ENCODE results near the gene DAAM2.
A peak's percentile ranks its signal among the peaks of the same experiment; 100 is the strongest.

Gene DAAM2

GRCh38 chr6:39777661-39778060 is 14.5 kb upstream of the DAAM2 start:
- Histone ChIP-seq H2BK15ac (ENCODE audit: low read length) (no peak overlapping the region), H3K36me3 (replicated peaks in 1 of 2; ENCODE audit: control insufficient read depth in 2 of 2, insufficient read depth in 2 of 2, low read length in 2 of 2) (no peaks in the 10 kb centered on the region), H3K14ac (ENCODE audit: low read length) (no peak overlapping the region), H2BK120ac (ENCODE audit: low read depth, low read length) (no peak overlapping the region), H3K79me1 (ENCODE audit: low read depth, low read length) (no peaks in the 10 kb centered on the region), H3K4me2 (ENCODE audit: insufficient read depth, low read length, poor library complexity, severe bottlenecking) (no peak overlapping the region), H3K9ac (ENCODE audit: low read depth, low read length, poor library complexity) (no peak overlapping the region), H2AFZ (ENCODE audit: low read length) (peak overlapping the region; percentile 26), H3K27me3 (ENCODE audit: control insufficient read depth in 3 of 3, insufficient read depth in 3 of 3, low read depth in 1 of 3, low read length in 3 of 3) (no peaks in the 10 kb centered on the region), H3K4me1 (ENCODE audit: control insufficient read depth in 2 of 2, insufficient read depth in 1 of 2, low read depth in 1 of 2, low read length in 2 of 2) (peaks cover 0 to 9% of the 10 kb centered on the region in 2 donors), H2BK5ac (ENCODE audit: low read length) (no peak overlapping the region), H3K27ac (replicated peaks; ENCODE audit: low read length) (no peak overlapping the region), H3K4ac (ENCODE audit: low read length) (no peak overlapping the region), H2AK5ac (ENCODE audit: low read depth, low read length) (no peak overlapping the region), H3K9me3 (replicated peaks in 1 of 2; ENCODE audit: control insufficient read depth in 2 of 2, insufficient read depth in 1 of 2, low read depth in 1 of 2, low read length in 2 of 2) (peaks cover 0 to 1% of the 10 kb centered on the region in 2 donors), H3K23ac (ENCODE audit: low read depth, low read length, poor library complexity) (no peak overlapping the region), H3K18ac (ENCODE audit: low read length) (peak overlapping the region; percentile 84), H2BK12ac (ENCODE audit: low read length) (no peak overlapping the region), H3K4me3 (ENCODE audit: low read length in 2 of 2) (no peak overlapping the region), H4K8ac (ENCODE audit: low read depth, low read length) (no peak overlapping the region), H4K91ac (ENCODE audit: low read depth, low read length, poor library complexity) (no peak overlapping the region)
- whole genome bisulfite sequencing, 2 donors (ENCODE audit: extremely low coverage in 2 of 2, insufficient read length in 2 of 2, insufficient replicate concordance in 1 of 2): no CpG with 5 or more reads among the region's 4 CpGs
- no peak for DNase-seq (ENCODE audit: low spot score)

- DNase-seq (ENCODE audit: low spot score): no peak
- Histone ChIP-seq H2AFZ (ENCODE audit: low read length) (no peak overlapping the region), H4K91ac (ENCODE audit: low read depth, low read length, poor library complexity) (no peak overlapping the region), H3K27ac (replicated peaks; ENCODE audit: low read length) (peak overlapping the region; percentile 7), H3K4ac (ENCODE audit: low read length) (no peak overlapping the region), H3K4me3 (ENCODE audit: low read length in 2 of 2) (no peak overlapping the region), H2BK15ac (ENCODE audit: low read length) (no peak overlapping the region), H3K14ac (ENCODE audit: low read length) (no peak overlapping the region), H3K4me1 (ENCODE audit: control insufficient read depth in 2 of 2, insufficient read depth in 1 of 2, low read depth in 1 of 2, low read length in 2 of 2) (peaks cover 0 to 9% of the 10 kb centered on the region in 2 donors), H2BK12ac (ENCODE audit: low read length) (no peak overlapping the region), H2AK5ac (ENCODE audit: low read depth, low read length) (no peak overlapping the region), H3K9me3 (replicated peaks in 1 of 2; ENCODE audit: control insufficient read depth in 2 of 2, insufficient read depth in 1 of 2, low read depth in 1 of 2, low read length in 2 of 2) (peaks cover 0 to 1% of the 10 kb centered on the region in 2 donors), H3K27me3 (ENCODE audit: control insufficient read depth in 3 of 3, insufficient read depth in 3 of 3, low read depth in 1 of 3, low read length in 3 of 3) (no peaks in the 10 kb centered on the region), H3K18ac (ENCODE audit: low read length) (no peak overlapping the region), H3K9ac (ENCODE audit: low read depth, low read length, poor library complexity) (no peak overlapping the region), H3K4me2 (ENCODE audit: insufficient read depth, low read length, poor library complexity, severe bottlenecking) (no peak overlapping the region), H3K36me3 (replicated peaks in 1 of 2; ENCODE audit: control insufficient read depth in 2 of 2, insufficient read depth in 2 of 2, low read length in 2 of 2) (no peaks in the 10 kb centered on the region), H3K23ac (ENCODE audit: low read depth, low read length, poor library complexity) (no peak overlapping the region), H2BK120ac (ENCODE audit: low read depth, low read length) (no peak overlapping the region), H2BK5ac (ENCODE audit: low read length) (no peak overlapping the region), H3K79me1 (ENCODE audit: low read depth, low read length) (no peaks in the 10 kb centered on the region), H4K8ac (ENCODE audit: low read depth, low read length) (no peak overlapping the region)
- no CpG with 5 or more reads among the region's 2 CpGs for WGBS, 2 donors (ENCODE audit: extremely low coverage in 2 of 2, insufficient read length in 2 of 2, insufficient replicate concordance in 1 of 2)
These were observed 13.5 kb upstream of the DAAM2 start for GRCh38 chr6:39778581-39779255.

GRCh38 chr6:39785281-39785680 is 6.9 kb upstream of the DAAM2 start:
- no CpG with 5 or more reads among the region's 2 CpGs for WGBS, 2 donors (ENCODE audit: extremely low coverage in 2 of 2, insufficient read length in 2 of 2, insufficient replicate concordance in 1 of 2)
- no peak overlapping the region for H3K4me3 ChIP-seq (ENCODE audit: low read length in 2 of 2)
- H3K14ac ChIP-seq (ENCODE audit: low read length): no peak overlapping the region
- H2AK5ac ChIP-seq (ENCODE audit: low read depth, low read length): no peak overlapping the region
- no peaks in the 10 kb centered on the region for H3K27me3 ChIP-seq (ENCODE audit: control insufficient read depth in 3 of 3, insufficient read depth in 3 of 3, low read depth in 1 of 3, low read length in 3 of 3)
- no peak overlapping the region for H3K9ac ChIP-seq (ENCODE audit: low read depth, low read length, poor library complexity)
- no peaks in the 10 kb centered on the region for H3K4me1 ChIP-seq (ENCODE audit: control insufficient read depth in 2 of 2, insufficient read depth in 1 of 2, low read depth in 1 of 2, low read length in 2 of 2)
- H3K79me1 ChIP-seq (ENCODE audit: low read depth, low read length): no peaks in the 10 kb centered on the region
- no peak overlapping the region for H2BK5ac ChIP-seq (ENCODE audit: low read length)
- no peak for DNase-seq (ENCODE audit: low spot score)
- H3K9me3 ChIP-seq (replicated peaks in 1 of 2; ENCODE audit: control insufficient read depth in 2 of 2, insufficient read depth in 1 of 2, low read depth in 1 of 2, low read length in 2 of 2): peaks cover 0 to 1% of the 10 kb centered on the region in 2 donors
- no peak overlapping the region for H3K4me2 ChIP-seq (ENCODE audit: insufficient read depth, low read length, poor library complexity, severe bottlenecking)
- no peak overlapping the region for H3K4ac ChIP-seq (ENCODE audit: low read length)
- no peak overlapping the region for H3K27ac ChIP-seq (replicated peaks; ENCODE audit: low read length)
- H2BK15ac ChIP-seq (ENCODE audit: low read length): no peak overlapping the region
- no peak overlapping the region for H2BK12ac ChIP-seq (ENCODE audit: low read length)
- H3K36me3 ChIP-seq (replicated peaks in 1 of 2; ENCODE audit: control insufficient read depth in 2 of 2, insufficient read depth in 2 of 2, low read length in 2 of 2): no peaks in the 10 kb centered on the region
- H2AFZ ChIP-seq (ENCODE audit: low read length): no peak overlapping the region
- no peak overlapping the region for H3K18ac ChIP-seq (ENCODE audit: low read length)
- H3K23ac ChIP-seq (ENCODE audit: low read depth, low read length, poor library complexity): no peak overlapping the region
- H2BK120ac ChIP-seq (ENCODE audit: low read depth, low read length): no peak overlapping the region
- H4K91ac ChIP-seq (ENCODE audit: low read depth, low read length, poor library complexity): no peak overlapping the region
- no peak overlapping the region for H4K8ac ChIP-seq (ENCODE audit: low read depth, low read length)

GRCh38 chr6:39786649-39787048 is 5.5 kb upstream of the DAAM2 start:
- Histone ChIP-seq H3K27ac (replicated peaks; ENCODE audit: low read length) (no peak overlapping the region), H3K4ac (ENCODE audit: low read length) (no peak overlapping the region), H2AFZ (ENCODE audit: low read length) (no peak overlapping the region), H3K4me3 (ENCODE audit: low read length in 2 of 2) (no peak overlapping the region), H4K91ac (ENCODE audit: low read depth, low read length, poor library complexity) (no peak overlapping the region), H3K9ac (ENCODE audit: low read depth, low read length, poor library complexity) (no peak overlapping the region), H3K4me2 (ENCODE audit: insufficient read depth, low read length, poor library complexity, severe bottlenecking) (no peak overlapping the region), H2BK120ac (ENCODE audit: low read depth, low read length) (no peak overlapping the region), H3K36me3 (replicated peaks in 1 of 2; ENCODE audit: control insufficient read depth in 2 of 2, insufficient read depth in 2 of 2, low read length in 2 of 2) (no peaks in the 10 kb centered on the region), H4K8ac (ENCODE audit: low read depth, low read length) (no peak overlapping the region), H3K14ac (ENCODE audit: low read length) (no peak overlapping the region), H2BK5ac (ENCODE audit: low read length) (no peak overlapping the region), H2BK15ac (ENCODE audit: low read length) (no peak overlapping the region), H3K9me3 (replicated peaks in 1 of 2; ENCODE audit: control insufficient read depth in 2 of 2, insufficient read depth in 1 of 2, low read depth in 1 of 2, low read length in 2 of 2) (peaks cover 0 to 1% of the 10 kb centered on the region in 2 donors), H3K79me1 (ENCODE audit: low read depth, low read length) (no peaks in the 10 kb centered on the region), H3K4me1 (ENCODE audit: control insufficient read depth in 2 of 2, insufficient read depth in 1 of 2, low read depth in 1 of 2, low read length in 2 of 2) (no peaks in the 10 kb centered on the region), H3K23ac (ENCODE audit: low read depth, low read length, poor library complexity) (no peak overlapping the region), H2BK12ac (ENCODE audit: low read length) (no peak overlapping the region), H3K18ac (ENCODE audit: low read length) (no peak overlapping the region), H2AK5ac (ENCODE audit: low read depth, low read length) (no peak overlapping the region), H3K27me3 (ENCODE audit: control insufficient read depth in 3 of 3, insufficient read depth in 3 of 3, low read depth in 1 of 3, low read length in 3 of 3) (peaks cover 0 to 13% (median 0%) of the 10 kb centered on the region in 3 experiments)
- DNase-seq (ENCODE audit: low spot score): no peak
- WGBS, 2 donors (ENCODE audit: extremely low coverage in 2 of 2, insufficient read length in 2 of 2, insufficient replicate concordance in 1 of 2): no CpG with 5 or more reads among the region's 1 CpG

Data from neuronal stem cell (in vitro differentiated cells).